Inferior parietal cortex (tissue), 1 donor: ENCODE results near the gene OR1E2.
"Not testable (repeated sequence)": the region's sequence is repeated elsewhere in the genome, so short reads cannot be mapped to it uniquely, and the experiment has no call there.

Source experiments
- DNase-seq: peaks from one replicate; pipeline ENCODE4 v3.0.0-alpha.2; 2016; ENCODE audit errors: extremely low spot score

OR1E2 gene, protein sequence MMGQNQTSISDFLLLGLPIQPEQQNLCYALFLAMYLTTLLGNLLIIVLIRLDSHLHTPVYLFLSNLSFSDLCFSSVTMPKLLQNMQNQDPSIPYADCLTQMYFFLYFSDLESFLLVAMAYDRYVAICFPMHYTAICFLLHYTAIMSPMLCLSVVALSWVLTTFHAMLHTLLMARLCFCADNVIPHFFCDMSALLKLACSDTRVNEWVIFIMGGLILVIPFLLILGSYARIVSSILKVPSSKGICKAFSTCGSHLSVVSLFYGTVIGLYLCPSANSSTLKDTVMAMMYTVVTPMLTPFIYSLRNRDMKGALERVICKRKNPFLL

DNA sequence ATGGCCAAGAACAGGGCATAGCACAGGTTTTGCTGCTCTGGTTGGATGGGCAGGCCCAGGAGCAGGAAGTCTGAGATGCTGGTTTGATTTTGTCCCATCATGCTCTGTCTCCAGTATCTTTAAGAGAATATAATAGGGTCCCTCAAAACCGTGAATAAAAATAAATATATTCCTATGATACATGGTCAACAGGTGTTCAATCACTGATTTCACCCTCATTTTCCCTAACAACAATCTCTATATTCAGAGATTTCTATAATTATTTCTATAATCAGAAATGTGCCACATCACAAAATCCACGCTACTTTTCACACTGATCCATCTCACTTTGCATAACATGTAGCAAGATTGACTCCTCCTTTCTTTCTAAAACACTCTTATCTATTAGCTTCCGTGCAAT is at the start of gene OR1E2:
OR1E2 (minus strand) TSS at position 101 of the 400 bp plus-strand sequence; CDS start at position 101, 0 bp downstream.
- no peak for DNase-seq

DNA sequence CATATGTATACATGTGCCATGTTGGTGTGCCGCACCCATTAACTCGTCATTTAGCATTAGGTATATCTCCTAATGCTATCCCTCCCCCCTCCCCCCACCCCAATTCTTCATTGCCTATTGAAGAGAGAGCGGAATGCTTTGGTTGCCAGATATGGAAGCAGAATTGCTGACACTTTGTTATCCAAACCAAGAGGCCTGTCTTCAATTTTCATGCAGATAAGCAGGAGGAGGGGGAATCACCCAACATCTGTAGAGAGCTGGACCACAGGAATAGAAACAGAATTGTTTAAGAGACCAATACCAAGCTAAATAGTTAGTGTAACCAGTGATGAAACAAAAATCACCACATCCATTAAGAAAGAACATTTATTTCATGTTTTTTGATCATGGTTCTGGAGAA is 49.2 kb upstream of the OR1E2 start:
- DNase-seq: no peak

DNA sequence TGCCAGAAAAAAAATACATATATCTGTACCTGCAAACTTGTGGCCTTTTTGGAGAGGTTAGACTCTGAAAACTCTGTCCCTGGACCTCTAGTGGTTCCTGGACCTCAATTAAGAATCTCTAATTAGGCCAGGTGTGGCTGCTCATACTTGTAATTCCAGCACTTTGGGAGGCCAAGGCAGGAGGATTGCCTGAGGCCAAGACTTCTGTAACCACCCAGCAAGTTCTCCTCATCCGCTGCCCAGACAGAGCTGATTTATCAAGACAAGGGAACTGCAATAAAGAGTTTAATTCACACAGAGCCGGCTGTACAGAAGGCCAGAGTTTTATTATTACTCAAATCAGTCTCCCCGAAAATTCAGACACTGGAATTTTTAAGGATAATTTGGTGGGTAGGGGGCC is 46.3 kb upstream of the OR1E2 start:
- DNase-seq: no peak

GRCh38 chr17:3475812-3476610 is 42.4 kb upstream of the OR1E2 start, which contains the start of gene ASPA:
Gene ASPA (plus strand): TSS chr17:3475997. CDS start chr17:3476160, 163 bp downstream.
- DNase-seq: peak; percentile 53

GRCh38 chr17:3475251-3475685 is 41.6 kb upstream of the OR1E2 start:
- DNase-seq: peak; percentile 44

DNA sequence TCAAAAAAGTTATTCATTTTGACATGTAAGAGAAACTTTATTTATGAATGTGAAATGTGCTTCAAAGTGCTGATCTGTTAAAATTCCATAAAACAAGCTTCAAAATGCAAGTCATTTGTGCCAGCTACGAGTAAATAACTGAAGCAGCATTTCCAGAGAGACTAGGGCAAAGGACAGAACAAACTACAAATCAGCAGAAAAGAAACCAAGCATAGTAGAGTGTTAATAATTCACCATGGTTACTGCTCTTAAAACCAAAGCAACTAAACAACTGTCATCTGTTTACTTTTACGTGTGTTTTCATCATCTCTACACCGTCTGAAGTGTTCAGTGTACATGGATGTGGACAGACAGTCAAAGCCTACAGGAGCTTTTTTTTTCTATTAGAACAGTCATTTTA is 40.6 kb upstream of the OR1E2 start:
- peak; percentile 30 for DNase-seq

GRCh38 chr17:3472137-3472536 is 38.5 kb upstream of the OR1E2 start:
- DNase-seq: no peak

GRCh38 chr17:3471599-3471998 is 38.0 kb upstream of the OR1E2 start, which contains the start of gene SPATA22:
Gene SPATA22 (minus strand): TSS chr17:3471819. CDS start chr17:3469325, 2,494 bp downstream.
- no peak for DNase-seq

DNA sequence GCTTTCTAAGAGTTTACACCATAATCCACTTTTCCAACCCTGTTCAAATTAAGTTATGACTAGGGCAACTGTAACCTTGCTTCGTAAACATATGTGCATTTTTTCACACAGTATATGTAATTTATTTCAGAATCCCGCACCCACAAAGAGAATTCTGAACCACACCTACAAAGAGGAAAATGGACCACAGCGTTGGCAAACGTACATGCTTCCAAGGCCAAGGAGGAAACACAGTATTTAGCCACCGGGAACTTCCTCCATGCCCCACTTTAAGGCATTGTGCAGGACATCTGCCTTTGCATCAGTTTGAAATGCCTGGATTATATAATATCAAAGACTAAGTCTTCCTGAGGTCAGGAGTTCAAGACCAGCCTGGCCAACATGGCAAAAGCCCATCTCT is 35.9 kb upstream of the OR1E2 start:
- no peak for DNase-seq

DNA sequence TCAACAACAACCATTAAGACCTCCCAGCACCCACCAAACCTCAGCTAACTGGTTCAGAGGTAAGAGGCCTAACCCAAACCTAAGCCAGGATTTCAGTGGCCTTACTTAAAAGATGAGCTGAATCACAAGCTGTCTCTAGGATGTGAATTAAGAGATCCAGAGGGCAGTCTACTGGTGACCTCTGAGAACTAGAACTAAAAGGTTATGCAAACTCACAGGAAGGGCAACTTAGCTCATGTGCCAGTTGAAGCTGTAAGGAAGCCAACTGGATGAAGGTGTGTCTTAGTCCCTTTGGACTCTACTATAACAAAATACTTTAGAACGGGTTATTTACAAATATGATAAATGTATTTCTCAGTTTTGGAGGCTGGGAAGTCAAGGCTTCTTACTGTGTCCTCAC is 32.7 kb upstream of the OR1E2 start:
- DNase-seq: not testable (repeated sequence)

GRCh38 chr17:3448059-3448665 is 14.5 kb upstream of the OR1E2 start:
- no peak for DNase-seq

DNA sequence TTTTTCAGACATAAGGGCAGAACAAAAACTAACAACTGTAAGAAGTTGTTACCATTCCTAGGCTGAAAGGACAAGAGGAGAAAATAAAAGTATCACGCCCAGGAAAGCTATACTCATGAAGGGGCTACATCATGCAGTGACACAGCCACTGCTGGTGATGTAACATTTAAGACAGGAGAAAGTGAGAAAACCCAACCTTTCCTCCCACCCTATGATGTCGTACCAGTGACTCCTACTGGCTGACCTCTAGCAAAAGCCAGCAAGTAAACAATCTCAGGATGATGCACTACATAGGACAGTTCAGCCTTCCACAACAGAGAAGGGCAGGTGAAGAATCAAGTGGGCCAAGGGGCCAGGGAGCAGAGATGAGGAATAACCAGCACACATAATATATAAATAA is 14.0 kb upstream of the OR1E2 start:
- no peak for DNase-seq

GRCh38 chr17:3440451-3440850 is 6.8 kb upstream of the OR1E2 start:
- no peak for DNase-seq

DNA sequence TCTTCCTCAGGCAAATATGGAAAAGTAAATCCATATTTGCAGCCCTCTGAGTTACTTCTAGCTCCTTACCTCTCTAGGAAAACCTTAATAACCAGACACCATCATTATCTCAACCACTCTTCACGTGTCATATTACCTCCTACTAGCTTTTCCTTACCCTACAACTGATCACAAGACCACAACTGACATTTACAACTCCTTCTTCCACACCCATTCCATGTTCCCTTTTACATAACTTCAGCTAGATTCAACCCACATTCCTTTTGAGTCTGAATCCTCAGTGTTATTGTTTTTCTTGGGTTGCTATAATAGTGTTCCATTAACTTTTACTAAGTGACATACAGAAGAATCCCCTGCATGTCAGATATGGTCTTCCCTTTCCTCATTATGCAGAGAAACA is 4.7 kb upstream of the OR1E2 start:
- no peak for DNase-seq

DNA sequence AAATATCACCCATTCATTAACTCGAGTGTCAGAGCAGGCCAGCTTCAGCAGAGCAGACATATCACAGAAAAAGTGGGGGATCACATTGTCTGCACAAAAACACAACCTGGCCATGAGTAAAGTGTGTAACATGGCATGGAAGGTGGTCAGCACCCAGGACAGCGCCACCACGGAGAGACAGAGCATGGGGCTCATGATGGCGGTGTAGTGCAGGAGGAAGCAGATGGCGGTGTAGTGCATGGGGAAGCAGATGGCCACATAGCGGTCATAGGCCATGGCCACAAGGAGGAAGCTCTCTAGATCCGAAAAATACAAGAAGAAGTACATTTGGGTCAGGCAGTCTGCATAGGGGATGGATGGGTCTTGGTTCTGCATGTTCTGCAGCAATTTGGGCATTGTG is 426 bp downstream of the OR1E2 start:
- DNase-seq: not testable (repeated sequence)

- DNase-seq: no peak
These were observed 15.4 kb downstream of the OR1E2 start for GRCh38 chr17:3418222-3418621.

DNA sequence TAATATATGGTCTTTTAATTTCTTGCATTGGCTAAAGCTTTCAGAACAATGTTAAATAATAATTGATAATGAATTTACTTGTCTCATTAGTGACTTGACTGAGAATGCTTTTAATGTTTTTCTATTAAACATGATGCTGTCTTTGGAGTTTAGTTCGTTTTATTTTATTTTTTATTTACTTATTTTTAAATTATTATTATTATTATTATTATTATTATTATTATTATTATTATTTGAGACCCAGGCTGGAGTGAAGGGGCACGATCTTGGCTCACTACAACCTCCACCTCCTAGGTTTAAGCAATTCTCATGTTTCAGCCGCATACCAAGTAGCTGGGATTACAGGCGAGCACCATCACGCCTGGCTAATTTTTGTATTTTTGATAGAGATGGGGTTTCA is 18.0 kb downstream of the OR1E2 start:
- no peak for DNase-seq

DNA sequence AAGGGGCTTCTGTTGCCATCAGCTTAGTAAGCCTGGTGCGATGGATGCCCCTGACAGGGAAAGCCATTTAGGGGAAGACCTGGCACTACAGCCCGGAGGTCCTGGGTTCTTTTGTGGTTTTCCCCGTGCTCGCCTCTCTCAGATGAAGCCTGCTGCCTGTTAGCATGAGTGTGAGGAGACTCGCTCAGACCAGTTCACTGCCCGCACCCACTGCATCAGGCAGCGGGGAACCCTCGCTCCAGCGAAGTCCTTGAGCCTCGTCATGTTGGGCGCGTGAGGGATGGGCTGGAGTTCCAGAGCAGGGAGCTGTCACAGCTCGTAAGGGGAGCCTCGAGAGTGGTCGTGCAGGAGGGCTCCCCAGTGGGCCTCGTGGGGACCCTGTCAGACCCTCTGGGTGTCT is 21.4 kb downstream of the OR1E2 start:
- not testable (repeated sequence) for DNase-seq

GRCh38 chr17:3411070-3411469 is 22.6 kb downstream of the OR1E2 start, which contains the start of gene OR3A3:
Gene OR3A3 (plus strand): TSS chr17:3411370.
- DNase-seq: no peak

DNA sequence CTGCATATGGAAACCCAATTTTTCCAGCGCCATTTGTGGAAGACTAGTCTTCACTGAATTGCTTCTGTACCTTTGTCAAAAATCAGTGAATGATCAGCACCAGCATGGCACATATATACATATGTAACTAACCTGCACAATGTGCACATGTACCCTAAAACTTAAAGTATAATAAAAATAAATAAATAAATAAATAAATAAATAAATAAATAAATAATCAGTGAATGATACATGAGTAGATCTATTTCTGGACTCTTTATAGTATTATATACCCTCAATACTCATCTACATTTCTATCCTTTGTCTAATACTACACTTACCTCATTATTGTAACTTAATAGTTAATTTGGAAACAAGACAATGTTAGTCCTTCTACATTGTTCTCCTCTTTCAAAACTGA is 29.8 kb downstream of the OR1E2 start:
- DNase-seq: not testable (repeated sequence)

DNA sequence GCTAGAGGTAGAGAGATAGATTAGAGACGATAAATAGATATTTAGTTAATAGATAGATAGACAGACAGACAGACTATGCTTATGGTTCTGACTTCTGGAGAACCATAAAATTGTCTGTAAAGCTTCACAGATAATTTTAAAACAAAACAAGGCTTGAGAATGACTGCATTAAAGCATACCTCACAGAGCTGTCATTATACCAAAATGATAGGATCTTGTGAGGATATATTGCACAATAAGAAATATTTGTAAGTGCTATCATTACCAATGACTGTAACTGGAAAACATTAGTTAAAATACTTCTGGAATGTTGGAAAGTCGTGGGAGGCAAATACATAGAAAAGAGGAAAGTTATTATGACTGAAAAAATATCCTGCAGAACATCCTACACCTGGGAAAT is 31.9 kb downstream of the OR1E2 start:
- DNase-seq: no peak

- DNase-seq: no peak
These were observed 33.6 kb downstream of the OR1E2 start for GRCh38 chr17:3400055-3400454.
